ENCODE results near the gene EHD4.

The EHD4 gene

DNA sequence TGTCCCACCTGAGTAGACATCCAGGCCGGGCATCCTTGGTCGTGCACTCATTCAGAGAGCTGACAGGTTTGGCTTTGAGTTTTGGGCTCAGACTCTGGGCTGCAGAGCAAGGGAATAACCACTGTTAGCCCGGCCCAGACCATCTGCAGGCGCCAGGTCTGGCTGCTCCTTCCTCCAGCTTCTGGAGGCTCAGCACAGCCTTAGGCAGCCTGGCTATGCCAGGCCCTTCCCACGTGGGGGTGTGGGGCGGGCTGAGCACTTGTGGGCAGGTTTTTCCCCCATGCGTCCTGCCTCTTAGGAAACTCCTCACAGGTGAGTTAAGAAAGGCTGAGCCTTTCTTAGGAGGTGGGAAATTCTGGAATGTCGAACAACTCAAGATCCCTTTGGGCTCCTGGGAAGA lies 122.5 kb downstream of the EHD4 start:
- Histone ChIP-seq H3K4me1 (ENCODE audit: control insufficient read depth, insufficient read depth, low read length) (no peaks in the 10 kb centered on the region), H3K4me3 (ENCODE audit: low read depth, low read length) (no peak overlapping the region), H3K9me3 (ENCODE audit: control insufficient read depth, insufficient read depth, low read depth, low read length) (no peaks in the 10 kb centered on the region), H3K36me3 (ENCODE audit: control insufficient read depth in 2 of 2, insufficient read depth in 1 of 2, low read length in 2 of 2) (peaks cover 0 to 15% of the 10 kb centered on the region in 2 experiments; a peak in 1 of 3 replicates), H3K27ac (ENCODE audit: extremely low read depth, low read depth, low read length) (no peak overlapping the region)
- no peak for TF ChIP-seq ZNF629 (tag by site-specific recombination; IDR thresholded peaks at IDR 0.05)
- no peak for TF ChIP-seq HOXC10 (CRISPR knock-in tag; IDR thresholded peaks at IDR 0.05)
- ChIA-PET CTCF (no interaction called here), POLR2A (interaction anchor here (0.7 kb wide), 1 partner anchor 75 kb away, joined by 3 read pairs; the partner anchor contains the start of gene MAPKBP1)

- POLR2A ChIA-PET, result no interaction called here
- no peak overlapping the region for H3K27ac ChIP-seq (ENCODE audit: extremely low read depth, low read depth, low read length)
Observed at GRCh38 chr15:41849204-41849603, 123.2 kb downstream of the EHD4 start.

DNA sequence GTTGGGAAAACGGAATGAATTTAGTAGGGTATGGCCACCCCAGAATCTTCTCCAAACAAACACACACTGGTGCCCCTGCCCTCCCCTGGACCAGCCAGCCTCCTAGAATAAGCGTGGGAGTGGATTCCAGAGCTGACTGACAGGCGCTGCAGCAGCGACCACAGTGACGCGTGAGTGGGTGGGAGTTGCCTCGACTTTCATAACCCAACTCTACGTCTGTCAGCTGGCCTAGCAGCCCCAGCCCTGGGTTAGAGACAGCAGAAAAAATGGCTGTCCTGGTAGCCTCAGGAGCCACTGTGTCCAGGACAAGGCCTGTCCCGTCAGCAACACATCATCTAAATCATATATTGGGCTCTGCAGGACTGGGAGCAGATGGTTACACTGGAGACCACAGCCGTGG lies 123.7 kb downstream of the EHD4 start:
- Histone ChIP-seq H3K9me3 (ENCODE audit: control insufficient read depth, insufficient read depth, low read depth, low read length) (no peaks in the 10 kb centered on the region), H3K27ac (ENCODE audit: extremely low read depth, low read depth, low read length) (no peak overlapping the region), H3K4me1 (ENCODE audit: control insufficient read depth, insufficient read depth, low read length) (no peaks in the 10 kb centered on the region), H3K4me3 (ENCODE audit: low read depth, low read length) (no peak overlapping the region), H3K36me3 (ENCODE audit: control insufficient read depth in 2 of 2, insufficient read depth in 1 of 2, low read length in 2 of 2) (peaks cover 0 to 15% of the 10 kb centered on the region in 2 experiments; a peak in 1 of 3 replicates)
- TF ChIP-seq ZFHX2 (tag by site-specific recombination; conservative IDR thresholded peaks at IDR 0.05) (peak; percentile 43; the same call in 1 of the 2 replicates), EGR2 (tag by site-specific recombination; IDR thresholded peaks at IDR 0.05; ENCODE audit: low read depth) (peak; percentile 51; the same call in 1 of the 2 replicates), ZNF473 (tag by site-specific recombination; IDR thresholded peaks at IDR 0.05) (no peak)
- TF ChIP-seq, protein P1, sequence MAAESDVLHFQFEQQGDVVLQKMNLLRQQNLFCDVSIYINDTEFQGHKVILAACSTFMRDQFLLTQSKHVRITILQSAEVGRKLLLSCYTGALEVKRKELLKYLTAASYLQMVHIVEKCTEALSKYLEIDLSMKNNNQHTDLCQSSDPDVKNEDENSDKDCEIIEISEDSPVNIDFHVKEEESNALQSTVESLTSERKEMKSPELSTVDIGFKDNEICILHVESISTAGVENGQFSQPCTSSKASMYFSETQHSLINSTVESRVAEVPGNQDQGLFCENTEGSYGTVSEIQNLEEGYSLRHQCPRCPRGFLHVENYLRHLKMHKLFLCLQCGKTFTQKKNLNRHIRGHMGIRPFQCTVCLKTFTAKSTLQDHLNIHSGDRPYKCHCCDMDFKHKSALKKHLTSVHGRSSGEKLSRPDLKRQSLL (tag by site-specific recombination; IDR thresholded peaks at IDR 0.05), result no peak
- ChIA-PET POLR2A (no interaction called here), CTCF (no interaction called here)

More at GRCh38 chr15:41849204-41849603, 123.2 kb downstream of the EHD4 start:
- Histone ChIP-seq H3K4me3 (ENCODE audit: low read depth, low read length) (no peak overlapping the region), H3K36me3 (ENCODE audit: control insufficient read depth in 2 of 2, insufficient read depth in 1 of 2, low read length in 2 of 2) (peaks cover 0 to 15% of the 10 kb centered on the region in 2 experiments; a peak in 1 of 3 replicates), H3K9me3 (ENCODE audit: control insufficient read depth, insufficient read depth, low read depth, low read length) (no peaks in the 10 kb centered on the region), H3K4me1 (ENCODE audit: control insufficient read depth, insufficient read depth, low read length) (no peaks in the 10 kb centered on the region)
- TF ChIP-seq ZNF544 (tag by site-specific recombination; IDR thresholded peaks at IDR 0.05) (no peak), WT1 (tag by site-specific recombination; IDR thresholded peaks at IDR 0.05) (no peak), OVOL3 (tag by site-specific recombination; IDR thresholded peaks at IDR 0.05) (no peak), ZBTB44 (tag by site-specific recombination; IDR thresholded peaks at IDR 0.05) (no peak), ZNF610 (tag by site-specific recombination; IDR thresholded peaks at IDR 0.05; ENCODE audit: borderline replicate concordance) (no peak), ZBTB7A (tag by site-specific recombination; IDR thresholded peaks at IDR 0.05; ENCODE audit: low read depth) (no peak), GLIS2 (tag by site-specific recombination; IDR thresholded peaks at IDR 0.05) (no peak), EGR2 (tag by site-specific recombination; IDR thresholded peaks at IDR 0.05; ENCODE audit: low read depth) (no peak), ZNF513 (tag by site-specific recombination; IDR thresholded peaks at IDR 0.05) (no peak), ZNF394 (tag by site-specific recombination; IDR thresholded peaks at IDR 0.05; ENCODE audit: borderline replicate concordance) (no peak), ZNF843 (tag by site-specific recombination; IDR thresholded peaks at IDR 0.05) (no peak), ZNF48 (tag by site-specific recombination; IDR thresholded peaks at IDR 0.05) (no peak), ZNF274 (IDR thresholded peaks at IDR 0.05; ENCODE audit: low read length) (no peak), ZNF274 (tag by site-specific recombination; IDR thresholded peaks at IDR 0.05; ENCODE audit: borderline replicate concordance) (no peak), ZNF580 (tag by site-specific recombination; IDR thresholded peaks at IDR 0.05) (no peak)
- TF ChIP-seq, protein P2, sequence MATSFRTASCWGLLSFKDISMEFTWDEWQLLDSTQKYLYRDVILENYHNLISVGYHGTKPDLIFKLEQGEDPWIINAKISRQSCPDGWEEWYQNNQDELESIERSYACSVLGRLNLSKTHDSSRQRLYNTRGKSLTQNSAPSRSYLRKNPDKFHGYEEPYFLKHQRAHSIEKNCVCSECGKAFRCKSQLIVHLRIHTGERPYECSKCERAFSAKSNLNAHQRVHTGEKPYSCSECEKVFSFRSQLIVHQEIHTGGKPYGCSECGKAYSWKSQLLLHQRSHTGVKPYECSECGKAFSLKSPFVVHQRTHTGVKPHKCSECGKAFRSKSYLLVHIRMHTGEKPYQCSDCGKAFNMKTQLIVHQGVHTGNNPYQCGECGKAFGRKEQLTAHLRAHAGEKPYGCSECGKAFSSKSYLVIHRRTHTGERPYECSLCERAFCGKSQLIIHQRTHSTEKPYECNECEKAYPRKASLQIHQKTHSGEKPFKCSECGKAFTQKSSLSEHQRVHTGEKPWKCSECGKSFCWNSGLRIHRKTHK (tag by site-specific recombination; IDR thresholded peaks at IDR 0.05), result no peak
- CTCF ChIA-PET, result no interaction called here

Measured in HEK293 (cell line).